Fibroblast of pulmonary artery (primary cell): Measurements from ENCODE around the gene DAG1.
A peak's percentile ranks its signal among the peaks of the same experiment; 100 is the strongest.

ENCODE experiments used
- DNase-seq: peaks from one replicate; pipeline ENCODE4 v3.0.0-alpha.2; 2010; ENCODE audit warnings: low read depth
- H3K4me3 ChIP-seq: replicated peaks from 2 replicates; pipeline ENCODE4 v1.5.1; 2011; ENCODE audit warnings: low read depth, mild to moderate bottlenecking, control low read depth, low read length, moderate library complexity
- TF ChIP-seq, protein P1 (sequence below): IDR thresholded peaks from 2 replicates; pipeline ENCODE4 v1.5.1; 2011; ENCODE audit warnings: mild to moderate bottlenecking, control low read depth, low read length, inconsistent platforms; ENCODE audit errors: missing control alignments

DAG1 gene

DNA sequence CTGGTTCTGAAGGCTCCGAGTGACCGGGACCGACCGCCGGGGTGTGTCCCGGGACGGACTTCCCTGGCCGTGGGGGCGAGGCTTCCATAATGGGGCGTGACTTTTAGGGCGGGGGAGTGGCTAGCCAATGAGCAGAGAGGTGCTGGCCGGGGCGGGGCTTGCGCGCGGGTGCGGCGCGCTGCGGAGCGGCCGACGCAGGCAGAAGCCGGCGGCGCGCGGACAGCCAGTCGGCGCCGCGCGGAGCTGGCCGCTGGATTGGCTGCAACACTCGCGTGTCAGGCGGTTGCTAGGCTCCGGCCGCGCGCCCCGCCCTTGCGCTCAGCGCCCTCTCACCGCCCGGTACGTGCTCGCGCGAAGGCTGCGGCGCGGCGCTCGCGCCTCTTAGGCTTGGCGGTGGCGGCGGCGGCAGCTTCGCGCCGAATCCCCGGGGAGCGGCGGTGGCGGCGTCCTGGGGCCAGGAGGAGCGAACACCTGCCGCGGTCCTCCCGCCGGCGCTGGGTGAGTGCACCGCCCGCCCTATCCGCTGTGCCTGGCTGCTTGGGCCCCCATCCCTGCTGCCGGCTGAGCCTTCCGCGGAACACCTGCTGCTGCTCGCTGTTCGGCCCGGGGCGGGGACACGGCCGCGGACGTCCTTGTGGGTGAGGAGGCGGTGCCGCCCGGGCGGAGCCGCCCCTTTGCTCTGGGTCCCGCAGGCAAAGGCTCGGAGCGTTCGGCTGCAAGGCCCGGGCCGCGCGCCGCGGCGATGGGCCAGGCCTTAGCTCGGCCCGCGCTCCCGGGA lies at the start of gene DAG1:
DAG1 (plus strand) TSS at position 332 of the 778 bp plus-strand sequence. CDS start 40,268 bp downstream, outside the sequence.
- TF ChIP-seq, protein P1, sequence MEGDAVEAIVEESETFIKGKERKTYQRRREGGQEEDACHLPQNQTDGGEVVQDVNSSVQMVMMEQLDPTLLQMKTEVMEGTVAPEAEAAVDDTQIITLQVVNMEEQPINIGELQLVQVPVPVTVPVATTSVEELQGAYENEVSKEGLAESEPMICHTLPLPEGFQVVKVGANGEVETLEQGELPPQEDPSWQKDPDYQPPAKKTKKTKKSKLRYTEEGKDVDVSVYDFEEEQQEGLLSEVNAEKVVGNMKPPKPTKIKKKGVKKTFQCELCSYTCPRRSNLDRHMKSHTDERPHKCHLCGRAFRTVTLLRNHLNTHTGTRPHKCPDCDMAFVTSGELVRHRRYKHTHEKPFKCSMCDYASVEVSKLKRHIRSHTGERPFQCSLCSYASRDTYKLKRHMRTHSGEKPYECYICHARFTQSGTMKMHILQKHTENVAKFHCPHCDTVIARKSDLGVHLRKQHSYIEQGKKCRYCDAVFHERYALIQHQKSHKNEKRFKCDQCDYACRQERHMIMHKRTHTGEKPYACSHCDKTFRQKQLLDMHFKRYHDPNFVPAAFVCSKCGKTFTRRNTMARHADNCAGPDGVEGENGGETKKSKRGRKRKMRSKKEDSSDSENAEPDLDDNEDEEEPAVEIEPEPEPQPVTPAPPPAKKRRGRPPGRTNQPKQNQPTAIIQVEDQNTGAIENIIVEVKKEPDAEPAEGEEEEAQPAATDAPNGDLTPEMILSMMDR, result no peak
- peak within 1 kb of the TSS; percentile 82 for H3K4me3 ChIP-seq
- DNase-seq, result peak; percentile 96

DNA sequence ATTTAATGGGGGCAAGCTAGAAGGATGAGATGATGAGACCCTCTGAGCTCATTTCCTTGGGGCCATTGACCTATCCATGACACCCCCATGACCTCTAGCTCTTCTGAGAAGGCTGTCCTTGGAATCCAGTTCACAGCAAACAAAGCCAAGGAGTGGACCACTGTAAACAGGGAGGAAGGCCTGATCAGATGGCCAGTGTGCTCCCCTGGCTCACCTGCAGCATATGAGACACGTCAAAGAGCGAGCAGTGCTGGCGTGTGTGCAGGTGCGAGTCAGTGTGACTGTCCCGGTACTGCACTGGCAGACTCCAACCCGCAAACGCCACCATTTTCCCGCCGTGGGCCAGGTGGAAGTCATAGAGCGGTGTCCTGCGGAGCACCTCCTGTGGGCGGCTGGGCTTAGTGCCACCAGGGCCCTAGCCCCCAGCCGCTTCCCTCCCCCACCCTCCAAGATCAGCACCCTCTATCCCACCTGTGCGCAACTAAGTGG lies 48.1 kb upstream of the DAG1 start:
- H3K4me3 ChIP-seq, result no peak overlapping the region
- TF ChIP-seq, protein P1, result no peak
- DNase-seq, result no peak

DNA sequence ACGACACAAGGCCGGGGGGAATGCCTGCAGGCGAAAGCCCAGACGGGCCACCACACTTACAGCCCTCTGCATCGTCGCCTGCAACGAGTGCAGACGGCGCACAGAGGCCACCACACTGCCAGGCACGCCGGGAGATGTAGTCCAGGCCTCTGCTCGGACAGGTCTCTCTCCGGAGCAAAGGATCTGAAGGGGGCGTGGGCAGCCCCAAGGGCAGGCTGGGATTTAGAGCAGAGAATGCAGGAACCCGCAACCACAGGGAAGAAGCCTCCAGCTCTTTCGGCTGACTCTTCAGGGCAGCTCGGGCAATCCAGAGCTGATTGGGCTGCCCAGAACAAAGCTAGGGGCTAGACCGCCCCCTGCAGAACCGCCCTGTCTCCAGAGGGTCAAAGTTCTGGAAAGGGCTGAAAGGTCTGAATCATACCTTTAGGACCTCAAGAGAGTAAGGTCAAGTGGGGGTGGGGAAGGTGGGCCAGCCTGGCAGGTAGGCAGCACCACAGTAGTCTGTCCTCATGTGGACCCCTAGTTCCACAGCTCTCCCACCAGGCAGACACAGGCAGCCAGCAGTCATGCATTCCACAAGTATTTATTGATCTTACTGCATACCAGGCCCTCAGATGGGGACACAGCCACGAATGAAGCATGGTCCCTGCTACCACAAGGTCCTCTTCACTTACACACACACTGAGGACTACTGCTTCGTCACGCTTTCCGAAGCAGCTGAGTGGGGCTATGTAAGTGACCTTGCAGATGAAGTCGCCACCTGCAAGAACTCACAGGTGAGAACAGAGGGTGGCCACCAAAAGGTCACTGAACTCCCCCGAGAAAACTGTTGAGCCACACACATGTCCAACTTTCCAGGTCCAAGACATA lies 47.5 kb upstream of the DAG1 start, which contains the start of gene AMT:
AMT (minus strand) TSS at position 95 of the 870 bp plus-strand sequence; CDS start at position 72, 23 bp downstream.
- TF ChIP-seq, protein P1, result no peak
- no peak within 1 kb of the TSS for H3K4me3 ChIP-seq
- DNase-seq, result no peak

DNA sequence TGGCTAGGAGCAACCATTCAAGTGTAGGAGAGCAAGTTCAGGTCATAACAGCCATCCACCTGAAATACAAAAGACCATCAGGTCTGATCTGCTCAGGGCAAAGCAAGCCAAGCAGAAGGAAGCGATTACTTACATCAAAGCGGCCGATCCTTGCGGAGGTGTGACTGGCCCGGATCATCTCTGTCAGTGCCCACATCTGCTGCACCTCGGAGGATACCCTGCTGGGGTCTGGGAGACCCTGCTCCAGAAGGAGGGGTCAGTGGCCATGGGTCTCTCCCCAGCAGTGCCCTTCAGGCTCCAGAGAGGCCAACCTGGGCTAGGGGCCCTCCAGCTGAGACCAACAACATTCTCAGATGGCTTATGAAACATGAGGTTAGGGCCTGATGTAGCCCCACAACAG lies 45.3 kb upstream of the DAG1 start:
- no peak overlapping the region for H3K4me3 ChIP-seq
- TF ChIP-seq, protein P1, result no peak
- no peak for DNase-seq

DNA sequence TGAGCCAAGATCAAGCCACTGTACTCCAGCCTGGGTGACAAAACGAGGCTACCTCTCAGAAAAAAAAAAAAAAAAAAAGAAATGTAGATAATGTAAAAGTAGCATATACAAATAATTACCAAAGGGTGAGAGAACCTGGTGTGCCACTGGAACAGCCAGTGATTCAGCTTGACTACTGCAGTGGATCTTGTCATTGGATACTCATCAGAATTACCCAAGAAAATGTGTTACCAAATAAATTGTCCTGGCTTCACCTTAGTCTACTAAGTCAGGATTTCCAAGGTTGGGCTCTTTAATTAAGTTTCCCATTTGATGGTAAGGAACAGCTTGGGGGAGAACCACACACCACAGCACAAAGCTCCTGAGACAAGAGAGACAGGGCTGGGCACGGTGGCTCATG lies 42.5 kb upstream of the DAG1 start:
- TF ChIP-seq, protein P1, result no peak
- no peak for DNase-seq
- H3K4me3 ChIP-seq, result no peak overlapping the region

DNA sequence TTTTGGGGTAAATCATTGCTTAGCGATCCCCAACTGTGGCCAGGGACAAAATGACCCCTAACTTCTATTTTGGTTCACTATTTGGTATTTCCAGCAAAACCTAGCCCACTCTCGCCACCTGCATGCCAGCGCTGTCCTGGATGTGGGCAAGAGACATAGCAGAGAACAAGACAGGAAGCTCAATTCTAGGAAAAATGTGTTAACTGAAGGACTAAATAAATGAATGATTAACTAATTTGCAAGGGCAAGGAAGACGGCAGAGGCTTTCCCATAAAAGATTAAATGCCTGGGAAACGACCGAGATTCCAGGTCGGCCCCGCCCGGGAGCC lies 41.4 kb upstream of the DAG1 start:
- TF ChIP-seq, protein P1, result peak; percentile 3
- peak overlapping the region; percentile 76 for H3K4me3 ChIP-seq
- no peak for DNase-seq
